Mononuclear cell (primary cell): Measurements from ENCODE around the gene DIO1. TPM values are rescaled to one million over a fixed set of nuclear protein-coding genes. Genes with fewer than 3 reads are reported as not detected.

ENCODE experiments used
- H3K27me3 ChIP-seq: 2 replicates; pipeline ENCODE4 v1.6.0; 2011; ENCODE audit warnings: low read length, control low read depth; ENCODE audit not compliant: insufficient read depth
- H3K4me1 ChIP-seq: 2 replicates; pipeline ENCODE4 v1.5.1; 2011; ENCODE audit warnings: mild to moderate bottlenecking, low read length, control low read depth; ENCODE audit not compliant: insufficient read depth
- H3K4me3 ChIP-seq: 2 replicates; pipeline ENCODE4 v1.5.1; 2011; ENCODE audit warnings: mild to moderate bottlenecking, low read length, moderate library complexity
- H3K9me3 ChIP-seq: 2 replicates; pipeline ENCODE4 v1.5.1; 2011; ENCODE audit warnings: low read depth, mild to moderate bottlenecking, control low read depth, low read length
- total RNA-seq: library from RNA; depleted of rRNA; stranded (reverse); fragments of >200 nt; gene quantifications from one replicate; pipeline ENCODE4 v1.2.3, GENCODE V29; 2012

Gene DIO1
- total RNA-seq, 1 donor = 0.21 TPM

GRCh38 chr1:53911442-53911841 lies 17.5 kb downstream of the DIO1 start:
- H3K4me1 ChIP-seq = no peaks in the 10 kb centered on the region
- H3K4me3 ChIP-seq = no peak overlapping the region
- H3K27me3 ChIP-seq = no peaks in the 10 kb centered on the region
- no peaks in the 10 kb centered on the region for H3K9me3 ChIP-seq

GRCh38 chr1:53913352-53914033 lies 19.5 kb downstream of the DIO1 start:
- H3K4me3 ChIP-seq = no peak overlapping the region
- H3K27me3 ChIP-seq = no peaks in the 10 kb centered on the region
- H3K9me3 ChIP-seq = no peaks in the 10 kb centered on the region
- no peaks in the 10 kb centered on the region for H3K4me1 ChIP-seq

- Histone ChIP-seq H3K9me3 (no peaks in the 10 kb centered on the region), H3K4me3 (no peak overlapping the region), H3K4me1 (no peaks in the 10 kb centered on the region), H3K27me3 (no peaks in the 10 kb centered on the region)
Observed at GRCh38 chr1:53918343-53918742, 24.4 kb downstream of the DIO1 start.

- H3K9me3 ChIP-seq = no peaks in the 10 kb centered on the region
- H3K4me1 ChIP-seq = no peaks in the 10 kb centered on the region
- no peaks in the 10 kb centered on the region for H3K27me3 ChIP-seq
- H3K4me3 ChIP-seq = no peak overlapping the region
Observed at GRCh38 chr1:53919675-53920066, 25.7 kb downstream of the DIO1 start.

- no peak overlapping the region for H3K4me3 ChIP-seq
- no peaks in the 10 kb centered on the region for H3K9me3 ChIP-seq
- H3K4me1 ChIP-seq = no peaks in the 10 kb centered on the region
- H3K27me3 ChIP-seq = no peaks in the 10 kb centered on the region
Observed at GRCh38 chr1:53927376-53927881, 33.4 kb downstream of the DIO1 start.

GRCh38 chr1:53929246-53929960 lies 35.4 kb downstream of the DIO1 start:
- Histone ChIP-seq H3K27me3 (no peaks in the 10 kb centered on the region), H3K4me1 (no peaks in the 10 kb centered on the region)

GRCh38 chr1:53930932-53931331 lies 36.9 kb downstream of the DIO1 start:
- Histone ChIP-seq H3K9me3 (peaks cover 12% of the 10 kb centered on the region), H3K4me1 (no peaks in the 10 kb centered on the region), H3K4me3 (no peak overlapping the region), H3K27me3 (no peaks in the 10 kb centered on the region)

More at GRCh38 chr1:53929246-53929960, 35.4 kb downstream of the DIO1 start:
- no peak overlapping the region for H3K4me3 ChIP-seq
- peaks cover 5% of the 10 kb centered on the region for H3K9me3 ChIP-seq

GRCh38 chr1:53931523-53931922 lies 37.5 kb downstream of the DIO1 start:
- Histone ChIP-seq H3K4me3 (no peak overlapping the region), H3K9me3 (peaks cover 12% of the 10 kb centered on the region), H3K4me1 (no peaks in the 10 kb centered on the region), H3K27me3 (no peaks in the 10 kb centered on the region)

- Histone ChIP-seq H3K27me3 (no peaks in the 10 kb centered on the region), H3K9me3 (peaks cover 12% of the 10 kb centered on the region), H3K4me3 (no peak overlapping the region), H3K4me1 (no peaks in the 10 kb centered on the region)
Observed at GRCh38 chr1:53934170-53934765, 40.3 kb downstream of the DIO1 start.

- H3K9me3 ChIP-seq = peaks cover 12% of the 10 kb centered on the region
- H3K4me3 ChIP-seq = no peak overlapping the region
- H3K27me3 ChIP-seq = no peaks in the 10 kb centered on the region
- H3K4me1 ChIP-seq = no peaks in the 10 kb centered on the region
Observed at GRCh38 chr1:53936430-53936829, 42.4 kb downstream of the DIO1 start.

GRCh38 chr1:53938136-53938830 lies 44.3 kb downstream of the DIO1 start:
- Histone ChIP-seq H3K27me3 (no peaks in the 10 kb centered on the region), H3K4me1 (no peaks in the 10 kb centered on the region), H3K9me3 (peaks cover 12% of the 10 kb centered on the region), H3K4me3 (no peak overlapping the region)

- H3K9me3 ChIP-seq = no peaks in the 10 kb centered on the region
- peaks cover 25% of the 10 kb centered on the region for H3K4me1 ChIP-seq
- no peaks in the 10 kb centered on the region for H3K27me3 ChIP-seq
- no peak overlapping the region for H3K4me3 ChIP-seq
Observed at GRCh38 chr1:53942127-53942957, 48.4 kb downstream of the DIO1 start.

- Histone ChIP-seq H3K4me1 (peaks cover 25% of the 10 kb centered on the region), H3K9me3 (no peaks in the 10 kb centered on the region), H3K27me3 (no peaks in the 10 kb centered on the region), H3K4me3 (no peak overlapping the region)
Observed at GRCh38 chr1:53943090-53943489, 49.1 kb downstream of the DIO1 start.

- no peak overlapping the region for H3K4me3 ChIP-seq
- no peaks in the 10 kb centered on the region for H3K9me3 ChIP-seq
- H3K4me1 ChIP-seq = peaks cover 25% of the 10 kb centered on the region
- no peaks in the 10 kb centered on the region for H3K27me3 ChIP-seq
Observed at GRCh38 chr1:53943490-53944043, 49.6 kb downstream of the DIO1 start.
